Neuronal stem cell (in vitro differentiated cells): Measurements from ENCODE around the gene MRPS24.

Source experiments
- DNase-seq: peaks from one replicate; pipeline ENCODE4 v3.0.0-alpha.2; 2013; ENCODE audit warnings: low spot score
- H2AFZ ChIP-seq: one replicate; pipeline ENCODE4 v1.6.1; 2013; ENCODE audit warnings: mild to moderate bottlenecking, low read length, inconsistent platforms
- H2AK5ac ChIP-seq: 2 replicates; pipeline ENCODE4 v1.6.1; 2013; ENCODE audit warnings: low read depth, mild to moderate bottlenecking, inconsistent platforms, low read length, moderate library complexity, mixed read lengths
- H2BK120ac ChIP-seq: 2 replicates; pipeline ENCODE4 v1.6.1; 2013; ENCODE audit warnings: low read depth, mild to moderate bottlenecking, inconsistent platforms, low read length, moderate library complexity, mixed read lengths
- H2BK12ac ChIP-seq: one replicate; pipeline ENCODE4 v1.6.1; 2013; ENCODE audit warnings: low read length, inconsistent platforms
- H2BK15ac ChIP-seq: 2 replicates; pipeline ENCODE4 v1.6.1; 2013; ENCODE audit warnings: mild to moderate bottlenecking, low read length, inconsistent platforms, mixed read lengths
- H2BK5ac ChIP-seq: one replicate; pipeline ENCODE4 v1.6.1; 2013; ENCODE audit warnings: inconsistent platforms, mild to moderate bottlenecking, low read length, moderate library complexity
- H3K14ac ChIP-seq: one replicate; pipeline ENCODE4 v1.6.1; 2013; ENCODE audit warnings: low read length, inconsistent platforms
- H3K18ac ChIP-seq: 2 replicates; pipeline ENCODE4 v1.6.1; 2013; ENCODE audit warnings: low read length, inconsistent platforms
- H3K23ac ChIP-seq: 2 replicates; pipeline ENCODE4 v1.6.1; 2013; ENCODE audit warnings: low read depth, mild to moderate bottlenecking, mixed read lengths, low read length, inconsistent platforms; ENCODE audit not compliant: poor library complexity
- H3K27ac ChIP-seq: replicated peaks from 3 replicates; pipeline ENCODE4 v1.5.1; 2013; ENCODE audit warnings: low read length, inconsistent platforms
- H3K27me3 ChIP-seq, 3 experiments: 2 replicates each; pipeline ENCODE4 v1.6.1; 2013; ENCODE audit warnings: low read length in 3 of 3, mild to moderate bottlenecking in 2 of 3, inconsistent platforms in 1 of 3, low read depth in 1 of 3, mixed read lengths in 1 of 3, moderate library complexity in 1 of 3; ENCODE audit not compliant: control insufficient read depth in 3 of 3, insufficient read depth in 3 of 3
- H3K36me3 ChIP-seq, 2 donors: replicated peaks in 1 of 2; 2 replicates each; pipeline ENCODE4 v1.6.1; 2013; ENCODE audit warnings: low read length in 2 of 2; ENCODE audit not compliant: control insufficient read depth in 2 of 2, insufficient read depth in 2 of 2
- H3K4ac ChIP-seq: 2 replicates; pipeline ENCODE4 v1.6.1; 2013; ENCODE audit warnings: inconsistent platforms, mild to moderate bottlenecking, low read length, moderate library complexity
- H3K4me1 ChIP-seq, 2 donors: 1 replicate in 1 of 2; 2 replicates in 1 of 2; pipeline ENCODE4 v1.6.1; 2013; ENCODE audit warnings: low read length in 2 of 2, low read depth in 1 of 2; ENCODE audit not compliant: control insufficient read depth in 2 of 2, insufficient read depth in 1 of 2
- H3K4me2 ChIP-seq: one replicate; pipeline ENCODE4 v1.6.1; 2013; ENCODE audit warnings: mild to moderate bottlenecking, low read length, inconsistent platforms; ENCODE audit not compliant: insufficient read depth, poor library complexity, severe bottlenecking
- H3K4me3 ChIP-seq, 2 donors: 2 replicates each; pipeline ENCODE4 v1.5.1; 2013; ENCODE audit warnings: low read length in 2 of 2, mild to moderate bottlenecking in 2 of 2, inconsistent platforms in 1 of 2, moderate library complexity in 1 of 2
- H3K79me1 ChIP-seq: one replicate; pipeline ENCODE4 v1.6.1; 2013; ENCODE audit warnings: low read depth, mild to moderate bottlenecking, inconsistent platforms, low read length, moderate library complexity
- H3K9ac ChIP-seq: one replicate; pipeline ENCODE4 v1.6.1; 2013; ENCODE audit warnings: mild to moderate bottlenecking, low read depth, low read length, inconsistent platforms; ENCODE audit not compliant: poor library complexity
- H3K9me3 ChIP-seq, 2 donors: replicated peaks in 1 of 2; 2 replicates each; pipeline versions ENCODE3 to v1.6.1; 2013; ENCODE audit warnings: low read length in 2 of 2, mild to moderate bottlenecking in 2 of 2, inconsistent platforms in 1 of 2, low read depth in 1 of 2, mixed read lengths in 1 of 2, moderate library complexity in 1 of 2; ENCODE audit not compliant: control insufficient read depth in 2 of 2, insufficient read depth in 1 of 2
- H4K8ac ChIP-seq: one replicate; pipeline ENCODE4 v1.6.1; 2013; ENCODE audit warnings: low read depth, mild to moderate bottlenecking, inconsistent platforms, low read length, moderate library complexity
- H4K91ac ChIP-seq: one replicate; pipeline ENCODE4 v1.6.1; 2013; ENCODE audit warnings: low read length, low read depth, mild to moderate bottlenecking, inconsistent platforms; ENCODE audit not compliant: poor library complexity
- WGBS, 2 donors: extraction: QIAGEN DNeasy Blood & Tissue Kit; methylation state at CpG; one replicate each; pipeline ENCODE4 v1.1.7; 2013; ENCODE audit warnings: missing lambda C conversion rate in 2 of 2, mixed read lengths in 1 of 2; ENCODE audit not compliant: insufficient read length in 2 of 2, insufficient replicate concordance in 1 of 2; ENCODE audit errors: extremely low coverage in 2 of 2; 5-methylcytosine and 5-hydroxymethylcytosine counted together

The MRPS24 gene

GRCh38 chr7:43865277-43865676 lies 4.0 kb downstream of the MRPS24 start:
- no peak overlapping the region for H2AFZ ChIP-seq
- H2BK5ac ChIP-seq: no peak overlapping the region
- H3K18ac ChIP-seq: no peak overlapping the region
- no peak overlapping the region for H3K9ac ChIP-seq
- H3K4me1 ChIP-seq: peaks cover 3 to 7% of the 10 kb centered on the region in 2 donors
- H2AK5ac ChIP-seq: no peak overlapping the region
- H3K27ac ChIP-seq: no peak overlapping the region
- H3K23ac ChIP-seq: no peak overlapping the region
- peaks cover 0 to 3% (median 0%) of the 10 kb centered on the region in 3 experiments for H3K27me3 ChIP-seq
- no CpG with 5 or more reads among the region's 3 CpGs for WGBS, 2 donors
- no peak overlapping the region for H4K8ac ChIP-seq
- H2BK120ac ChIP-seq: no peak overlapping the region
- no peaks in the 10 kb centered on the region for H3K79me1 ChIP-seq
- H4K91ac ChIP-seq: no peak overlapping the region
- no peak overlapping the region for H3K4ac ChIP-seq
- H2BK12ac ChIP-seq: no peak overlapping the region
- H3K4me3 ChIP-seq: no peak overlapping the region
- peaks cover 2 to 4% of the 10 kb centered on the region in 2 donors for H3K9me3 ChIP-seq
- peaks cover 10 to 25% of the 10 kb centered on the region in 2 donors for H3K36me3 ChIP-seq
- DNase-seq: no peak
- no peak overlapping the region for H3K4me2 ChIP-seq
- no peak overlapping the region for H2BK15ac ChIP-seq
- H3K14ac ChIP-seq: no peak overlapping the region

- Histone ChIP-seq H2BK15ac (no peak overlapping the region), H3K36me3 (peaks cover 10 to 25% of the 10 kb centered on the region in 2 donors), H2AK5ac (no peak overlapping the region), H3K4me1 (peaks cover 1 to 7% of the 10 kb centered on the region in 2 donors), H4K8ac (no peak overlapping the region), H3K9me3 (peaks cover 3 to 4% of the 10 kb centered on the region in 2 donors), H3K18ac (no peak overlapping the region), H2AFZ (no peak overlapping the region), H2BK12ac (no peak overlapping the region), H3K4me2 (no peak overlapping the region), H4K91ac (no peak overlapping the region), H3K79me1 (no peaks in the 10 kb centered on the region), H3K4me3 (no peak overlapping the region), H3K4ac (no peak overlapping the region), H3K23ac (no peak overlapping the region), H3K27me3 (peaks cover 0 to 3% (median 0%) of the 10 kb centered on the region in 3 experiments), H3K9ac (no peak overlapping the region), H2BK5ac (no peak overlapping the region), H3K27ac (no peak overlapping the region), H2BK120ac (no peak overlapping the region), H3K14ac (no peak overlapping the region)
- WGBS, 2 donors: no CpG with 5 or more reads among the region's 8 CpGs
- no peak for DNase-seq
These were observed 5.2 kb downstream of the MRPS24 start for GRCh38 chr7:43864126-43864525.

- H3K79me1 ChIP-seq: no peaks in the 10 kb centered on the region
- H3K23ac ChIP-seq: no peak overlapping the region
- no peak overlapping the region for H3K4me3 ChIP-seq
These were observed 12.3 kb downstream of the MRPS24 start for GRCh38 chr7:43856996-43857395.

GRCh38 chr7:43856316-43856715 lies 13.0 kb downstream of the MRPS24 start:
- no peak overlapping the region for H2BK12ac ChIP-seq
- peak overlapping the region in 1 of 2 donors; percentile 33 for H3K4me3 ChIP-seq
- WGBS, 2 donors: no CpG with 5 or more reads among the region's 4 CpGs
- no peak overlapping the region for H2BK5ac ChIP-seq
- no peak overlapping the region for H3K4me2 ChIP-seq
- no peak overlapping the region for H2BK15ac ChIP-seq
- no peaks in the 10 kb centered on the region for H3K27me3 ChIP-seq
- no peak overlapping the region for H3K23ac ChIP-seq
- no peaks in the 10 kb centered on the region for H3K79me1 ChIP-seq
- H3K14ac ChIP-seq: no peak overlapping the region
- H2AFZ ChIP-seq: no peak overlapping the region
- H4K91ac ChIP-seq: no peak overlapping the region
- no peak for DNase-seq
- no peak overlapping the region for H3K27ac ChIP-seq
- H3K4me1 ChIP-seq: no peaks in the 10 kb centered on the region
- H4K8ac ChIP-seq: no peak overlapping the region
- no peak overlapping the region for H2BK120ac ChIP-seq
- no peak overlapping the region for H2AK5ac ChIP-seq
- H3K4ac ChIP-seq: no peak overlapping the region
- no peaks in the 10 kb centered on the region for H3K36me3 ChIP-seq
- no peak overlapping the region for H3K9ac ChIP-seq
- H3K9me3 ChIP-seq: peaks cover 0 to 8% of the 10 kb centered on the region in 2 donors
- H3K18ac ChIP-seq: no peak overlapping the region

More at GRCh38 chr7:43856996-43857395, 12.3 kb downstream of the MRPS24 start:
- no peaks in the 10 kb centered on the region for H3K4me1 ChIP-seq
- H2BK120ac ChIP-seq: no peak overlapping the region
- H2BK5ac ChIP-seq: no peak overlapping the region
- H2AK5ac ChIP-seq: no peak overlapping the region
- H4K91ac ChIP-seq: no peak overlapping the region
- H3K4me2 ChIP-seq: no peak overlapping the region
- no peak overlapping the region for H3K4ac ChIP-seq
- H3K18ac ChIP-seq: no peak overlapping the region
- no peak overlapping the region for H3K27ac ChIP-seq
- peaks cover 0 to 8% of the 10 kb centered on the region in 2 donors for H3K9me3 ChIP-seq
- no peak overlapping the region for H3K9ac ChIP-seq
- no peak overlapping the region for H2BK15ac ChIP-seq
- H3K36me3 ChIP-seq: no peaks in the 10 kb centered on the region
- WGBS, 2 donors: no CpG with 5 or more reads among the region's 1 CpG
- no peaks in the 10 kb centered on the region for H3K27me3 ChIP-seq
- DNase-seq: no peak
- no peak overlapping the region for H2BK12ac ChIP-seq
- no peak overlapping the region for H4K8ac ChIP-seq
- no peak overlapping the region for H2AFZ ChIP-seq
- H3K14ac ChIP-seq: no peak overlapping the region
